HepG2 (cell line): ENCODE measurements around the gene SART1. TPM values are rescaled to one million over a fixed set of nuclear protein-coding genes. Genes with fewer than 3 reads are reported as not detected.

Experiments used
- ESRRA ChIP-seq: sonication (generic); formaldehyde crosslinking; IDR thresholded peaks from 2 replicates; pipeline ENCODE4 v1.5.1; 2020; ENCODE audit warnings: mild to moderate bottlenecking, low read depth, missing genetic modification reagents
- KLF13 ChIP-seq: sonication (generic); formaldehyde crosslinking; IDR thresholded peaks from 2 replicates; pipeline ENCODE4 v1.4.0; 2020; ENCODE audit warnings: mild to moderate bottlenecking, missing genetic modification reagents
- KLF9 ChIP-seq: IDR thresholded peaks from 2 replicates; pipeline ENCODE4 v1.6.1; 2016; ENCODE audit warnings: low read depth
- PRDM4 ChIP-seq: sonication (generic); formaldehyde crosslinking; IDR thresholded peaks from 2 replicates; pipeline ENCODE4 v1.9.0; 2021; ENCODE audit warnings: missing genetic modification reagents, borderline replicate concordance
- RBM39 ChIP-seq: fragments of 200-400 bp; formaldehyde crosslinking; IDR thresholded peaks from one replicate; pipeline ENCODE4 v1.6.1; 2018; ENCODE audit warnings: antibody characterized with exemption, mild to moderate bottlenecking, low read depth, low read length; ENCODE audit not compliant: poor library complexity, severe bottlenecking
- REL ChIP-seq: sonication (generic); formaldehyde crosslinking; conservative IDR thresholded peaks from 2 replicates; pipeline ENCODE4 v1.8.0; 2022; ENCODE audit warnings: mild to moderate bottlenecking, missing genetic modification reagents, moderate library complexity
- SKIL ChIP-seq: sonication (generic); formaldehyde crosslinking; IDR thresholded peaks from 2 replicates; pipeline ENCODE4 v1.8.0; 2022; ENCODE audit warnings: missing genetic modification reagents, mild to moderate bottlenecking, moderate library complexity, borderline replicate concordance
- ZFP41 ChIP-seq: sonication (generic); formaldehyde crosslinking; IDR thresholded peaks from 2 replicates; pipeline ENCODE4 v1.4.0; 2020; ENCODE audit warnings: mild to moderate bottlenecking, missing genetic modification reagents, borderline replicate concordance
- ZNF17 ChIP-seq: sonication (generic); formaldehyde crosslinking; IDR thresholded peaks from 2 replicates; pipeline ENCODE4 v1.5.0; 2020; ENCODE audit warnings: mild to moderate bottlenecking, missing genetic modification reagents
- ZNF607 ChIP-seq: sonication (generic); formaldehyde crosslinking; IDR thresholded peaks from 2 replicates; pipeline ENCODE4 v1.5.1; 2020; ENCODE audit warnings: missing genetic modification reagents, mild to moderate bottlenecking, borderline replicate concordance
- ZNF703 ChIP-seq: sonication (generic); formaldehyde crosslinking; IDR thresholded peaks from 2 replicates; pipeline ENCODE4 v1.5.1; 2020; ENCODE audit warnings: missing genetic modification reagents, mild to moderate bottlenecking, moderate library complexity, borderline replicate concordance
- ZNF761 ChIP-seq: sonication (generic); formaldehyde crosslinking; conservative IDR thresholded peaks from 2 replicates; pipeline ENCODE4 v1.4.0; 2020; ENCODE audit warnings: mild to moderate bottlenecking, missing genetic modification reagents
- ZNF770 ChIP-seq: sonication (generic); formaldehyde crosslinking; IDR thresholded peaks from 2 replicates; pipeline ENCODE4 v1.5.0; 2020; ENCODE audit warnings: mild to moderate bottlenecking, missing genetic modification reagents
- ZNF883 ChIP-seq: sonication (generic); formaldehyde crosslinking; IDR thresholded peaks from 2 replicates; pipeline ENCODE4 v1.5.1; 2020; ENCODE audit warnings: mild to moderate bottlenecking, missing genetic modification reagents; ENCODE audit errors: not compliant biosample characterization
- polyA plus RNA-seq, 8 experiments: library from polyadenylated mRNA; depleted of rRNA in 3 of 8; stranded (reverse) in 7 of 8; unstranded in 1 of 8; fragments of >200 nt; fragmentation: Illumina TruSeq in 4 of 8; extraction: Trizol in 4 of 8; gene quantifications; 2 replicates each; pipeline versions ENCODE4 v1.2.1 to v1.2.3, GENCODE V29; 2011 to 2016; ENCODE audit warnings: low read depth in 4 of 8, missing spikeins in 1 of 8, mixed read lengths in 1 of 8; ENCODE audit not compliant: insufficient read depth in 1 of 8
- total RNA-seq, 5 experiments: library from RNA; depleted of rRNA; stranded (reverse); fragments of >200 nt; fragmentation: Illumina TruSeq; extraction: Trizol; gene quantifications; 2 replicates each; pipeline ENCODE4 v1.2.3, GENCODE V29; 2016; ENCODE audit warnings: low read depth in 1 of 5
- TF ChIP-seq, protein P1 (sequence below): sonication (generic); formaldehyde crosslinking; conservative IDR thresholded peaks from 2 replicates; pipeline ENCODE4 v1.8.0; 2022; ENCODE audit warnings: low read depth, missing genetic modification reagents
- TF ChIP-seq, protein P2 (sequence below): sonication (generic); formaldehyde crosslinking; IDR thresholded peaks from 2 replicates; pipeline ENCODE4 v1.4.0; 2020; ENCODE audit warnings: missing genetic modification reagents, borderline replicate concordance

The SART1 gene
- total and polyA plus RNA-seq, 2 of the 13 experiments (the other 11 are each of a cell fraction or from before 2014, with no cell fraction given), result 11.3 to 22.5 TPM

GRCh38 chr11:65918211-65919140, 43.1 kb upstream of the SART1 start, which contains the start of gene C11orf68 (continued):
- TF ChIP-seq ZFP41 (CRISPR knock-in tag), result no peak
- no peak for TF ChIP-seq SKIL (CRISPR knock-in tag)
- TF ChIP-seq PRDM4 (CRISPR knock-in tag), result no peak
- no peak for TF ChIP-seq KLF13 (CRISPR knock-in tag)
- TF ChIP-seq, protein P1, sequence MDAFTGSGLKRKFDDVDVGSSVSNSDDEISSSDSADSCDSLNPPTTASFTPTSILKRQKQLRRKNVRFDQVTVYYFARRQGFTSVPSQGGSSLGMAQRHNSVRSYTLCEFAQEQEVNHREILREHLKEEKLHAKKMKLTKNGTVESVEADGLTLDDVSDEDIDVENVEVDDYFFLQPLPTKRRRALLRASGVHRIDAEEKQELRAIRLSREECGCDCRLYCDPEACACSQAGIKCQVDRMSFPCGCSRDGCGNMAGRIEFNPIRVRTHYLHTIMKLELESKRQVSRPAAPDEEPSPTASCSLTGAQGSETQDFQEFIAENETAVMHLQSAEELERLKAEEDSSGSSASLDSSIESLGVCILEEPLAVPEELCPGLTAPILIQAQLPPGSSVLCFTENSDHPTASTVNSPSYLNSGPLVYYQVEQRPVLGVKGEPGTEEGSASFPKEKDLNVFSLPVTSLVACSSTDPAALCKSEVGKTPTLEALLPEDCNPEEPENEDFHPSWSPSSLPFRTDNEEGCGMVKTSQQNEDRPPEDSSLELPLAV (CRISPR knock-in tag), result no peak
- TF ChIP-seq ZNF17, result no peak
- TF ChIP-seq, protein P2, sequence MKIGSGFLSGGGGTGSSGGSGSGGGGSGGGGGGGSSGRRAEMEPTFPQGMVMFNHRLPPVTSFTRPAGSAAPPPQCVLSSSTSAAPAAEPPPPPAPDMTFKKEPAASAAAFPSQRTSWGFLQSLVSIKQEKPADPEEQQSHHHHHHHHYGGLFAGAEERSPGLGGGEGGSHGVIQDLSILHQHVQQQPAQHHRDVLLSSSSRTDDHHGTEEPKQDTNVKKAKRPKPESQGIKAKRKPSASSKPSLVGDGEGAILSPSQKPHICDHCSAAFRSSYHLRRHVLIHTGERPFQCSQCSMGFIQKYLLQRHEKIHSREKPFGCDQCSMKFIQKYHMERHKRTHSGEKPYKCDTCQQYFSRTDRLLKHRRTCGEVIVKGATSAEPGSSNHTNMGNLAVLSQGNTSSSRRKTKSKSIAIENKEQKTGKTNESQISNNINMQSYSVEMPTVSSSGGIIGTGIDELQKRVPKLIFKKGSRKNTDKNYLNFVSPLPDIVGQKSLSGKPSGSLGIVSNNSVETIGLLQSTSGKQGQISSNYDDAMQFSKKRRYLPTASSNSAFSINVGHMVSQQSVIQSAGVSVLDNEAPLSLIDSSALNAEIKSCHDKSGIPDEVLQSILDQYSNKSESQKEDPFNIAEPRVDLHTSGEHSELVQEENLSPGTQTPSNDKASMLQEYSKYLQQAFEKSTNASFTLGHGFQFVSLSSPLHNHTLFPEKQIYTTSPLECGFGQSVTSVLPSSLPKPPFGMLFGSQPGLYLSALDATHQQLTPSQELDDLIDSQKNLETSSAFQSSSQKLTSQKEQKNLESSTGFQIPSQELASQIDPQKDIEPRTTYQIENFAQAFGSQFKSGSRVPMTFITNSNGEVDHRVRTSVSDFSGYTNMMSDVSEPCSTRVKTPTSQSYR (CRISPR knock-in tag), result no peak
- no peak for TF ChIP-seq ZNF761 (CRISPR knock-in tag)
- no peak for TF ChIP-seq ZNF770 (CRISPR knock-in tag)
- TF ChIP-seq REL (CRISPR knock-in tag), result no peak
- TF ChIP-seq ESRRA (CRISPR knock-in tag), result no peak
- TF ChIP-seq ZNF607 (CRISPR knock-in tag), result peak; percentile 71
- no peak for TF ChIP-seq ZNF703
- TF ChIP-seq ZNF883 (CRISPR knock-in tag), result peak; percentile 8
- TF ChIP-seq KLF9 (CRISPR knock-in tag), result no peak
- no peak for TF ChIP-seq RBM39
